AG09309 (cell line): Measurements from ENCODE around the gene SLC22A1.
"Not testable (repeated sequence)": the region's sequence is repeated elsewhere in the genome, so short reads cannot be mapped to it uniquely, and the experiment has no call there.

Source experiments
- DNase-seq: peaks from one replicate; pipeline ENCODE4 v3.0.0-alpha.2; 2010; ENCODE audit warnings: low read depth
- H3K4me3 ChIP-seq: 2 replicates; pipeline ENCODE4 v1.5.1; 2011; ENCODE audit warnings: mild to moderate bottlenecking, low read depth, low read length, moderate library complexity; ENCODE audit not compliant: control insufficient read depth
- CTCF ChIP-seq: IDR thresholded peaks from 2 replicates; pipeline ENCODE4 v1.5.1; 2011; ENCODE audit warnings: mild to moderate bottlenecking, low read depth, low read length, inconsistent platforms; ENCODE audit not compliant: insufficient read depth, control insufficient read depth; ENCODE audit errors: missing control alignments

Gene SLC22A1

DNA sequence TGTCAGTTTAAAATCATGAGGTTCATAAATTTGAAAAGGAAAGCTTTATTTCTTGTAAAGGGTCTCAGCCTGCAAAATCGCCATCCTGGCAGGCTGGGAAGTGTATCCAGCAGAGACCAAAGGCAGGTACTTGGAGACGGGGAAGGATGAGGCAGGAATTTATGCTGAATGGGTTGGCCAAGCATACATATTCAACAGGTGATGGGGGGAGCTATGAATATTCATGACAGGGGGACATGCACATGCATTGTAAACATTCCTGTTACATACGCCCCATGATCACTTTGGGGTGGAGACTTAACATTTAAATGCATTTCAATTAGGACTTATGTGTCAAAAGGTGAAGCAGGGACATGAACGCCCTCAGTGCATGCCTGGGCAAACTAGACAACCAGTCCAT is 9.8 kb upstream of the SLC22A1 start:
- no peak overlapping the region for H3K4me3 ChIP-seq
- no peak for DNase-seq
- no peak for TF ChIP-seq CTCF

- no peak for TF ChIP-seq CTCF
- no peak for DNase-seq
Measured at GRCh38 chr6:160112628-160113299, 8.9 kb upstream of the SLC22A1 start.

GRCh38 chr6:160114536-160114935 is 7.1 kb upstream of the SLC22A1 start:
- H3K4me3 ChIP-seq, DNase-seq: not testable (repeated sequence)

More at GRCh38 chr6:160112628-160113299, 8.9 kb upstream of the SLC22A1 start:
- H3K4me3 ChIP-seq, result no peak overlapping the region

- no peak overlapping the region for H3K4me3 ChIP-seq
Measured at GRCh38 chr6:160115421-160115820, 6.2 kb upstream of the SLC22A1 start.

GRCh38 chr6:160116411-160116810 is 5.2 kb upstream of the SLC22A1 start:
- DNase-seq, result no peak
- TF ChIP-seq CTCF, result no peak
- no peak overlapping the region for H3K4me3 ChIP-seq

More at GRCh38 chr6:160115421-160115820, 6.2 kb upstream of the SLC22A1 start:
- DNase-seq, result no peak
- no peak for TF ChIP-seq CTCF

DNA sequence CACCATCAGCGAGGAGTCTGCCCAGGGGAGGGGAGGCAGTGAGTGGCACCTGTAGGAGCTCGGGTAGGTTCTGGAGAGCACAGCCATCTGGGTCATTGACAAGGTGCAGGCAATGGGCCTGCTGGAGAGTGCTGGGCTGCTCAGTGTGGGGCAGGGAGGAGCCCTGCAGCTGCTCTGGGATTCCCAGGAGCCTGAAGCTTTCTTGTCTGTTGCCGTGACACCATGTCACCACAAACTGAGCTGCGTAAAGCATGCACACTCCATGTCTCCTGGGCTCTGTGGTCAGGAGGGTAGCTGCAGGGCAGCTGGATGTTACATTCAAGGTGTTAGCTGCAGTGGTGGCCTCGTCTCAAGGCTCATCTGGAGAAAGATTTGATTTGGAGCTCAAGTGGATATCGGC is 4.5 kb upstream of the SLC22A1 start:
- DNase-seq, result no peak
- H3K4me3 ChIP-seq, result no peak overlapping the region
- no peak for TF ChIP-seq CTCF

DNA sequence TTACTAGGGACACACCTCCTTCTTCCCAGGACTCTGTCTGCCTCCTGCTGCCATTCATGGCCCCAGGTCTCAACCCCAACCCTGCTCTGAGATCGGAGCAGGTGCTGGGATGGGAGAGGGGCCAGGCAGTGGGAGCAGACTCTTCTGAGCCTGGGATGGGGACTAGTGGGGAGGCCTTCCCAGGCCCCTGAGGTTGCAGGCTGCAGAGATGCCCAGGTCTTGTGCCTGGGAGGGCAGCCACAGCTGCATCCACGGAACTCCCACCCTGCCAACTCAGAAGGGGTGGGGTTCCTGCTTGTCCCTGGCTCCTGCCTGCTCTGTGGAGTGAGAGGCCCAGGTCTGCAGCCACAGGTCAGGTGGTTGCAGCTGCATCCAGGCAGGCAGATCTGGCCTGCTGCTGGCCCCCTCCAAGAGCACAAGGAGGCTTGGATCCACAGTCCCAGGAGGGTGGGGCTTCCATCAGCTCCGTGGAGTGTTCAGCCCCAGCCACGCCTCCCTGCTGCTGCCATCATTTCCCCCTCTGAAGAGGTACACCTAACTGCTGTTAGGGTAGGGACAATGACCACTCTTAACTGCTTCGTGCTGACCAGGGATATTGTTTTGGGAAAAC is 2.9 kb upstream of the SLC22A1 start:
- TF ChIP-seq CTCF, result no peak
- DNase-seq, result no peak
- no peak overlapping the region for H3K4me3 ChIP-seq
